UCSD-AML1 (cell line): ENCODE measurements around the gene COA3.

ENCODE experiments used
- DNase-seq: peaks from one replicate; lab custom pipeline; 2025; ENCODE audit not compliant: unreplicated experiment; lab: John Stamatoyannopoulos, UW

The COA3 gene

DNA sequence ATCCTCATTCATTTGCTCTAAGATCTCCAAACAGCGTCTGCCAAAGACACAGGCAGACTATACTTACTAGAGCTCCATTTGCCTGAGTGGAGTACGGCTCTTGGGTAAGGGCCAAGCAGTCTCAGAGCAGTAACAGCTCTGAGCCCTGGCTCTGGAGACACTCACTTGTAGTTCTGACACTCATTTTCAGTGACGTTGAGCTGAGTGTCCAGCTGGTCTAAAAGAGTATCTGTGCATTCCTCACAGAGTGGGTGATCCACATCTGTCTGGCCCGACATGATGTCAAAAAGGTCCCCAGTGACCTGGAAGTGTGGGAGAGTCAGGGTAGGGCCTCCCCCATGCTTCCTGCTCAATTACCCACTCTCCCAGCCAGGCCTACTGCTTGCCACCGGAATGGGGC, 19.9 kb upstream of the COA3 start:
- DNase-seq: no peak

DNA sequence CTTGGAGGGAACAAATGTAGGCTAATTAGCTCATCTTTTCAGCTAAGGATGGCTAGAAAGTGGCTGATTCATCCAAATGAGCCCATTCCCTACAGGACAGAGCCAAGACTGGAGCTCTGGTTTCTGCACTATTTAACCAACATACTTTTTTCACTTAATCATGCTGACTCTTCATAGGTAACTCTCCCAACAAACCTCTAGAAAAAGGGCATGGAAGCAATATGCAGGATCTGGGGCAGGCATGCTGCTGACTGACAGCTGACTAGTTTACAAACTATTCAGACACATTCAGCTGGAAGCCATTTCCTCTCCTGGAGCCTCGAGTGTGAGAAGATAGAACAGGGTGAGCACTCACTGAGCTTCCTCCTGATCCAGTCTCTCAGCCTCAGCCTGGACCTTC, 19.4 kb upstream of the COA3 start:
- no peak for DNase-seq

DNA sequence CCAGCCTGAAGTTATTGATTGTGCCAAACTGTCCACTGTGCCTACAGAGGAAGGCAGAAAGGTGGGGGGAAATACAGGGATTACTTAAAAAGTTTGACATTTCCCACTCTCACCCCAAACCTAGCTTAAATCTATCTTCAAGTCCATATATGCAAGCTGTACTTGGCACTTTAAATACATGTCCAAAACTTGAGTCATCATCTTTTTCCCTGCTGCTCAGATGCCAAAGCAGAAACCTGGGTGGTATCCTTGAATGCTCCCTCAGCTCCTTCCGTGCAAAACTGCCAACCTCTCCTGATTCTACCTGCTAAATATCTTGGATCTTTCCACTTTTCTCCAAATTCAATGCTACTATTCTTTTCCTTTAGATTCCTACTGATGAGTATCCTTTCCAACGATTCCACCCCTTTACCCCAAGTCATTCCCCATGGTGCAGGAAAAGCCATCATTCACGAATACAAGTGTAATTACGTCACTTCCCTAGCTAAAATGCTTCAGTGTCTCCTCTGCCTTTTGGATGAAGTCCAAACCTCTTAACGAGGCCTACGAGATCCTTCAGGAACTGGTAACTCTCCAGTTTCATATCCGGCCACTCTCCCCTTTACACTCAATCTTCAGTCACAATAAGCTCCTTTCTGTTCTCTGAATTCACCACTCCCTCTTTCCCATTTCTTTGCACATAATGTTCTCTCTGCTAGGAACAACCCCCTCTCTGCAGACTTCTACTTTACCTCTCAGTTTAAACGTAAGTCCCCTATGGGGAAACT, 16.3 kb upstream of the COA3 start:
- DNase-seq: no peak

DNA sequence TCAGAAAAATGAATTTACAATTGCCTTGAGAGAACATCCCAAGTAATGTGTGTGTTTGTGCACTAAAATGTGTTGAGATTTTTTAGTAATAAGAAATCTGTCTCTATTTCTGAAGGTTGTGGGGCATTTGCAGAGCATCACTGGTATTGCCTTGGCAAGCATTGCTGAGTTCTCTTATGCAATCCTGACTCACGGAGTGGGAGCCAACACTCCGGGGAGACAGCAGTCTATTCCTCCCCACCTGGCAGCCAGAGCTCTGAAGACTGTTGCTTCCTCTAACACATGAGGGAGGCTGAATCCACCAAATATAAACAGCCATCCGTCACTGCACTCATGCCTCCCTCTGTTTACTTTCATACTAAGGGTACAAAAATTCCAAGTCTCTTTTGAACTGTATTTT, 10.7 kb upstream of the COA3 start:
- DNase-seq: no peak

DNA sequence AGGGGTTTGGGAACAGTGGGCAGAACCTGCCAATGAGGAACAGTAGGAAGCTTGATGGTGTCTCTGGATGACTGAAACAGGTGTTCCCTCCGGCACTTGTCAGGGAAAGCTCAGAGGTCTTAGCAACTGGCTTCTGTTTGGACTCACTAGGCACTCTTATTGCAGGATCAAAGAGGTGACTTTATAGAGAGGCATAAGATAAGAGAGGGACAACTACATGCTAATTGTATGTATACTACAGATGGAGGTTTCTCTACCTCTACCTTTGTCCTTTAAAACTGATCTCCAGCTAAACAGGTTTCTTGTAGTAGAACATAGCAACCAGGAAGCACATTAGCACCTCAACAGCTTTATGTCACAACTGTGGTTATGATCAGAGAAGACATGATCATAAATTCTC, 7.7 kb upstream of the COA3 start:
- DNase-seq: no peak

DNA sequence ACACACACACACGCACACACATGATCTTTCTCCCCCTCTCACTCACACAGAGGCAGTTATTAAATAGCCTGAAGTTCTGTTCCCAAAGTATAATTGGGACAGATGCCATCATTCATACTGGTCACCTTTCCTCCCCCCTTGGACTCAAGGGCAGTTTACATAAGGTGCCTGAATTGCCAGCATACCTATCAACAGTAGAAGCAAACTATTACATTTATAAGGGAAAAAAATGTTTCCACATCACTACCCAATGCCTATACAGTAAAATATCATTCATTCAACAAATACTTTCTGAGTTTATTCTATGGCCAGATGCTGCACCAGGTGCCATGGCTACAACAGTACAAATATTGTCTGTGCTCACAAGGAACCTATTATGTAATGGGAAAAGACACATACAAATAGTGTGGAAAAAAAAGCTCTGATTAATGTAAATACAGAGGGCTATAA, 6.4 kb upstream of the COA3 start:
- DNase-seq: no peak

DNA sequence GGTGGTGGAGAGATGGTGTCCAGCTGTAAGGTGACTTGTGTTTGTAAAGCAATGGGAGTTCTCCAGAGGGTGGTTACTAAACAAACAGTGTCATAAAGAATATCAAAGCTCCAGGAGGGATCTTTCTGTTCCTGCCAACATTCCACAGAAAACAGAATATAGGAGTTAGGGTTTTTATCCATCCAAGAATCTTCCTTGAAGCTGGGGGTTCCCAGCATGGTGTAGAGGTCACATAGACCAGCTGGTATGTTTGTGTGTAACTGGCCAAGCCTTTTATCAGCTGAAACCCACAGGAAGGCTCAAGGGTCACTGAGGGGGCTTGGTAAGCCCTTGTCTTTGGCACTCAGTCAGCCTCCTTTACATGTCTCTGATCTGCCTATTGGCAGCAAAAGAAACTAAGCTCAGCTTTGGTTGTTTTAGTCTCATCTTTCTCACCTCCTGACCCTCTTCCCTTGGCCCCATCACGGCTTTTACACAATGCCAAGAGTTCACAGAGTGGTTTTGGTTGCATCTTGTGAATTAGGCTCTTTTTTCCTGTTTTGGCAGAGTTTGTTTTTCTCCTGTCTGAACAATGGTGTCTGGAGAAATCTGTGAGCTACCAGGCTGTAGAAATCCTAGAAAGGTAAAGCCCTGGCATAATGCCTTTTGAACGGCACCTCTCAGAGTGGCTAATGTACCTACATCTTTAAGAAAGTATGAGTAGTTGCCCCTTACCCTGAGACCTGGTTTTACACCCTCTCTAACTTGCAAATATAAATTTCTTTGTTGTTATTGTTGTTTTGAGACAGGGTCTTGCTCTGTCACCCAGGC, 4.8 kb upstream of the COA3 start:
- DNase-seq: no peak

DNA sequence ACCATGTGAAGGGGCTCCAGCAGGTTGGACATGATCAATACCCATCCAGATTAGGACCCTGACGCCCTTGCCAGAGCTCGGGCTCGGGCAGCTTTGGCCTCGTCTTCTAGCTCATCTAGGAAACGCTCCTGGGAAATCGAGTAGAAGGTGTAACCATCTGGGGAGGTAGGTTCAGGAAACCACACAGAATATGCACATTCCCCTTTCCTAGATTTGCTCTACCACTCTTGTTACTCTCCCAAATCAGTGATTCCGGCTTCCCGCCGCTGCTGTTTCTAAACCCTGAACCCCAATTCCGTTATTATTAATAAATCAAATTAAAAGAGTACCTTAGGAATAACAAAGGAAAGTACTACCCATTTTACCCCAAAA, 507 bp downstream of the COA3 start:
- DNase-seq: no peak

DNA sequence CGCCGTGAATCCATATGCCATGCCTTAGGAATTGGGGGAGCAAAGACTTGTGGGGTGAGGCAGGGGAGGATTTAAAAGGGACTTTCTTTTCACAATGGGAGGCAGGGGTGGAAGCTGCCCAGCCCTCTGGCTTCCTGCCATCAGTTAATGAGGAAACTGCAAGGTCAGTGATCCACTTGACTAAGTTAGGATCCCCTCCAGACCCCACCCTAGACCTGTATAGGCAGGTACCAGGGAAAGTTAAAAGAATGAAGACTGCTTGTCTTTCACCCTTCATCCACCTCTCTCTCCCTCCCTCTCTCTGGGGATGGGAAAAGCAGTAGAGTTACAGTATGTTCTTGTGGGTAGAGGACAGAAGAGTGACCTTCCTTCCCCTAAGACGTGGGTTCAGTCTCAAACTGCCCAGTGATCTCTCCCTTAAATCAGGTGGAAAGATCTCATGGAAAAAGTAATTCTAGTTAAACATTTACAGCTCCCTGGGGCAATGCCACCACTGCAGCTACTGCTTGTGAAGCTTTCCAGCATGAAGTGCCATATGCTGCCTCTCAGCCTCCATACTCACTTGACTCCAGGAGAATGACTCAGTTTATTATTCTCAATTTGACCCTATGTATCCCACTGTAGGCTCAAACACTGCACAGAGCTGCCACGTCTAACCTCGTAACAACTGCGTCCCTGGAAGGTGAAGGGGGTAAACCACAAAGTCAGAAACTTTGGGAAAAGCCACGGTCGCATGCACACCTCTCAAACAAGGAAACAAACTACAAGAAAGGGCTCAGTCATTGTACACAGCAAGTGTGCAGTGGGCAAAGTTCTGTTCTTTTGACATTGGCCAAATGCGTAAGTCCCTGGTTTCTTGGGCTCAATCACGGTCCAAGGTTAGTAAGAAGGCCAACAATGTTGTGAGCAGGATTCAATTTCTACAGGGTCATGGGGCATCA, 1.2 kb downstream of the COA3 start:
- DNase-seq: no peak

DNA sequence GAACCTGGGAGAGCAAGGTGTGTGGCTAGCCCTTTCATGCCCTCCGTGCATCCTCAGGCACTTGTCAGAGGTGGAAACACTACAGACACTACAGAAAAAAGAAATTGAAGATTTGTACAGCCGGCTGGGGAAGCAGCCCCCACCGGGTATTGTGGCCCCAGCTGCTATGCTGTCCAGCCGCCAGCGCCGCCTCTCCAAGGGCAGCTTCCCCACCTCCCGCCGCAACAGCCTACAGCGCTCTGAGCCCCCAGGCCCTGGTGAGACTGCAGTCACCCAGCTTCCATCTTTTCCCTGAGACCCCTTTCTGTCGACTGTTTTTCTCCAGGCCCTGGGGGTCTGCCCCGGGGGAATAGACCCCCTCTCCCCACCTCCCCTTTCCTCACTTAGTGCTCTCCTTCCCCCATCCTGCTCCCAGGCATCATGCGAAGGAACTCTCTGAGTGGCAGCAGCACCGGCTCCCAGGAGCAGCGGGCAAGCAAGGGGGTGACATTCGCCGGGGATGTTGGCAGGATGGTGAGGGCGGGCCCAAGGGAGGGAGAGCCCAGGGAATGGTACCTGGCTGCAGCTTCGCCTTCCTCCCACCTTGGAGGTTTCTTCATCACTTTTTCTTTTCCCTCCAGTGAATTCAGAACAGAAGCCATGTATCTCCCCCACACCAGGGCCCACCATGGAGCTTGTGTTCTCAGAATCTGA, 2.3 kb downstream of the COA3 start:
- DNase-seq: no peak

DNA sequence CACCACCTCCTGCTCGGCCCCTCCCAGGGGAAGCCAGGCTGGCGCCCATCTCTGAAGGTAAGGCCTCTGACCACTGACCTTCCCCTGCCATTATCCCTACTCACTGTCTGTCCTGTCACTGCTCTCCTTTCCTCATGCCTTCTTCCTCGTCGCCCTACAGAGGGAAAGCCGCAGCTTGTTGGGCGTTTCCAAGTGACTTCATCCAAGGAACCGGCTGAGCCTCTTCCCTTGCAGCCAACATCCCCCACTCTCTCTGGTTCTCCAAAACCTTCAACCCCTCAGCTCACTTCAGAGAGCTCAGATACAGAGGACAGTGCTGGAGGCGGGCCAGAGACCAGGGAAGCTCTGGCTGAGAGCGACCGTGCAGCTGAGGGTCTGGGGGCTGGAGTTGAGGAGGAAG, 3.0 kb downstream of the COA3 start:
- no peak for DNase-seq

DNA sequence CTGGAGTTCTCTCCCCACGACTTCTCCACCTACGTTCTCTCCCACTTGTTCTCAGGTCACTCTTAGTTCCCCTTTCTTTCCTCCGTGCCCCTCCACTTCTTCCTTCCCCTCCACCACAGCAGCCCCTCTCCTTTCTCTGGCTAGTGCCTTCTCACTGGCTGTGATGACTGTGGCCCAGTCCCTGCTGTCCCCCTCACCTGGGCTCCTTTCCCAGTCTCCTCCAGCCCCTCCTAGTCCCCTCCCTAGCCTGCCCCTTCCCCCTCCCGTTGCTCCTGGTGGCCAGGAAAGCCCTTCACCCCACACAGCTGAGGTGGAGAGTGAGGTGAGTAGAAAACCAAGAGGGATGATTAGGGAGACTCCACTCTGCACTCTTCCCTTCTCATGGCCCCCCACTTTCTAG, 3.4 kb downstream of the COA3 start:
- DNase-seq: no peak

DNA sequence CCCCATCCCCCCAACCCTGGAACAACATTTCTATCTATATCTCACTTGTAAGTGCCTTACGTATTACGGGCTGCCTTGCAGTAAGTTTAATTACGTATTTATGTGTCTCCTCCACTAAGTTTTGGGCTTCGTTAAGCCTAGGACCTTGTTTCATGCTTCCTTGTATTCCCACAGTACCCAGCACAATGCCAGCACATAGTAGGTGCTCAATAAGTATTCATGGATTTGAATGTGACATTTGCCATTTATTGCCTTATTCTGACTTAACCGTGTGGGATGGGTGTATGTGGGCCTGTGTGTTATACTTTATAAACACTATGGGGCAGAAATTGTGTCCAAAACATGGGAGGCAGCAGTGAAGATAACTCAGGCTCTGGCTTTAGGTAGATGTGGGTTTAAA, 6.0 kb downstream of the COA3 start:
- DNase-seq: no peak

DNA sequence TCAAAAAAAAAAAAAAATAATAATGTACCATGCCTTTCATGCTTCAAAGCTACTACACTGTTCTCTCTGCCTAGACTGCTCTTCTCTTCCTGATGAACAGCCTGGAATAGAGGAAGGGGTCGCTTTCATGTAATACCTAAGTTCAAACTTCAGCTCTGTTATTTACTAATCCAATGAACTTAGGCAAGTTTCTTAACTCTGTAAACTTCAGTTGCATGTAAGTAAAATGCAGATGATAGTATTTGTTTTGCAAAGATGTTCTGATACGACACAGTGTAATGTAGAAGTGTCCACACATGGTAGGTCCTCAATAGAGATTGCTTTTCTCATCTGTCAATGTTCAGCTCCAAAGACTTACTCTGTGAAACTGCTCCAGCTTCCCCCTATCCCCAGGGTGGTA, 6.6 kb downstream of the COA3 start:
- DNase-seq: no peak

DNA sequence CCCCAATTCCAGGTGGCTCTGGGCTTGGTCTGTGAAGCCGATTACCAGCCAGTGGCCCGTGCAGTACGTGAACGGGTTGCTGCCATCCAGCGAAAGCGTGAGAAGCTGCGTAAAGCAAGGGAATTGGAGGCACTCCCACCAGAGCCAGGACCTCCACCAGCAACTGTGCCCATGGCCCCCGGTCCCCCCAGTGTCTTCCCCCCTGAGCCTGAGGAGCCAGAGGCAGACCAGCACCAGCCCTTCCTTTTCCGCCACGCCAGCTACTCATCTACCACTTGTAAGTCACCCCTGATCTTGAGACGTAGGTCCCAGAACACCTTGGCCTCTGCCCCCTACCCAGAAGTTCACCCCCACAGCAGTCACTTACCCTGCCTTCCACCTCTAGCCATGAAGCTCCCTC, 11.2 kb downstream of the COA3 start:
- DNase-seq: no peak

DNA sequence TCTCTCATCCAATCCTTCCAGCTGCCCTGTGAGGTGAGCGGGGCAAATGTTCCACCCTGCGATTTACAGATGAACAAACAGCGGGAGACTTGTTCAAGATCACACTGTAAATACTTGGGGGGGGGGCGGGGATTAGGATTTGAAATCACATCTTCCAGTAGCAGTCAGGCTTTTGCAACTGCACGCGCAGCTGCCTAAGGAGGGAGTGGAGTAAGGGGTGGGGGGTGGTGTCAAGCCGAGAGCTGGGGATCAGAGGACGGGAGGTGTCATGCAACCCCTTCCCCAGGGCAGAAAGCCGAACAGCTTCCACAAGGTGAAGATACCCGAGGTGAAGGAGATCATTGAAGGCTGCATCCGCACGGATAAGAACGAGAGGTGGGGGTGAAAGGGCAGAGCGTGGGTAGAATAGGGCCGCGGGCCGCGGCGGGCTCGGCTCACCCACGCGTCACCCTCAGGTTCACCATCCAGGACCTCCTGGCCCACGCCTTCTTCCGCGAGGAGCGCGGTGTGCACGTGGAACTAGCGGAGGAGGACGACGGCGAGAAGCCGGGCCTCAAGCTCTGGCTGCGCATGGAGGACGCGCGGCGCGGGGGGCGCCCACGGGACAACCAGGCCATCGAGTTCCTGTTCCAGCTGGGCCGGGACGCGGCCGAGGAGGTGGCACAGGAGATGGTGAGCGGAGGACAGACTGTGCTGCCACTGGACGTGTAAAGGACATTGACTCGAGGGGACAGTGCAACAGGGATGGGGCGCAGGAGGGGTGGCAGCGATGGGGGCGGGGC, 13.5 kb downstream of the COA3 start:
- no peak for DNase-seq

DNA sequence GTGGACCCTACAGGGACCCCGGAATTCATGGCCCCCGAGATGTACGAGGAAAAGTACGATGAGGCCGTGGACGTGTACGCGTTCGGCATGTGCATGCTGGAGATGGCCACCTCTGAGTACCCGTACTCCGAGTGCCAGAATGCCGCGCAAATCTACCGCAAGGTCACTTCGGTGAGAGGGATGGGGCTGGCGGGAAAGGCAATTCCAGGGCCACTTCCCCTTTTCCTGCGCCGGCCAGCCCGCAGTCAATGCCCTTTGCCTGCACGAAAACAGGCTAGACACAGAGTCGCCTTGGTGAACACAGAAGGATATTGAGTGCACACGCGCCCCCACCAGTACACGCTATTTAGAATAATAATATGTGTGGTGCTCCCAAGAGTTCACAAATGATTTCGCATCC, 14.1 kb downstream of the COA3 start:
- DNase-seq: no peak

DNA sequence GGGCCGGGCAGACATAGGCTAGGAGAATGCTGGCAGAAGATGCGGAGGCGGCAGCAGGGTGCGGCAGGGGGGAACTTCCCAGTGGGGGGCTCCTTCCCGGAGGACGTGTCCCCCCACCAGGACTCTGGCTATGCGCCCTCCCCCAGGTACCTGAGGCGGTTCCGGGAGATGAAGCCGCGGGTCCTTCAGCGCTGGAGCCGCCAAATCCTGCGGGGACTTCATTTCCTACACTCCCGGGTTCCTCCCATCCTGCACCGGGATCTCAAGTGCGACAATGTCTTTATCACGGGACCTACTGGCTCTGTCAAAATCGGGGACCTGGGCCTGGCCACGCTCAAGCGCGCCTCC, 14.7 kb downstream of the COA3 start:
- no peak for DNase-seq

DNA sequence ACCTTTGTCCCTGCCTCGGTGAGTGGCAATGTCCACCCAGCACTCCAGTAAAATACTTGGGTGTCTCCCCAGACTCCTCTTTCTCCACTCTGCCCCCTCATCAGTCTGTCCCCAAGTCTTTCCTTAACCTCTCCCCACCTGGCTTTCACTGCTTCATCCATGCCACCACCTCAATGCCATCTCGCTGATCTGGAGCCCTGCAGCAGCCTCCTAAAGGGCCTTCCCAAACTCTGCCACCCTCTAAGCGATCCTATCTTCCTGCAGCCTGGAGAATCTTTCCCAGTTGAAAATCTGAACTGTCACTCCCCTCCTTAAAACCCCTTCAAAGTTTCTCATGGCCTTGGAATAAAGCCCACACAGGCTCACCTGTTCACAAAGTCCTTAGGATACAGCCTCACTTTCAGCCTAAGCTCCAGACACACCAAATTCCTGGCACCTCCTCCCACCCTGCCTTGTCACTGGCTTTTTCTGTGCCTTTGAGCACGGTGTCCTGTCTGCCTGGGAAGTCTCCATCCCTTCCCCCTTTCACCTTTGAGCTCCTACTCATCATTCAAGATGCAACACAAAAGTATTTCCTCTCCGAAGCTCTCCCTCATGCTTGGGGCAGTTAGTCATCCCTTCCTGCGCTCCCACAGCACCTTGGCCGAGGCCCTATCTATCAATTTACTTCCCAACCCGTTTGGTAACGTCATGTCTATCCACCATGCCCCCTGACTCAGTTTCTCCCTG, 15.3 kb downstream of the COA3 start:
- DNase-seq: no peak
